Vagina (tissue), 2 donors: ENCODE results near the gene ZFYVE21. TPM values are rescaled to one million over a fixed set of nuclear protein-coding genes. Genes with fewer than 3 reads are reported as not detected.

Experiments
- DNase-seq, 2 donors: peaks; one replicate each; pipeline ENCODE4 v3.0.0-alpha.2; 2017; ENCODE audit errors: extremely low spot score in 2 of 2
- H3K27ac ChIP-seq: fragments of 200-600 bp; sonication (generic); one replicate; pipeline ENCODE4 v1.5.1; 2019
- H3K27me3 ChIP-seq: fragments of 200-600 bp; sonication (generic); one replicate; pipeline ENCODE4 v1.5.1; 2019
- H3K36me3 ChIP-seq, 2 donors: fragments of 200-600 bp; sonication (generic); one replicate each; pipeline ENCODE4 v1.5.1; 2017 to 2019
- H3K4me1 ChIP-seq: fragments of 200-600 bp; sonication (generic); one replicate; pipeline ENCODE4 v1.5.1; 2019
- H3K4me3 ChIP-seq, 2 donors: fragments of 200-600 bp; sonication (generic); 1 replicate in 1 of 2; 2 replicates in 1 of 2; pipeline ENCODE4 v1.5.1; 2016 to 2019
- H3K9me3 ChIP-seq: fragments of 200-600 bp; sonication (generic); one replicate; pipeline ENCODE4 v1.5.1; 2019
- CTCF ChIP-seq, 3 experiments: fragments of 450-650 bp in 2 of 3; fragments of 200-600 bp in 1 of 3; sonication (generic) in 1 of 3; IDR thresholded peaks; one replicate each; pipeline ENCODE4 v1.5.1; 2017 to 2019; ENCODE audit warnings: antibody characterized with exemption in 3 of 3, mild to moderate bottlenecking in 2 of 3, moderate library complexity in 2 of 3
- POLR2A ChIP-seq, 2 donors: fragments of 450-650 bp; IDR thresholded peaks; one replicate each; pipeline ENCODE4 v1.6.1; 2017; ENCODE audit warnings: antibody characterized with exemption in 2 of 2, mild to moderate bottlenecking in 2 of 2, moderate library complexity in 2 of 2
- POLR2AphosphoS5 ChIP-seq, 2 donors: sonication (generic); formaldehyde crosslinking; IDR thresholded peaks; one replicate each; pipeline ENCODE4 v1.9.0; 2017; ENCODE audit warnings: antibody characterized with exemption in 2 of 2, mild to moderate bottlenecking in 2 of 2, low read depth in 1 of 2; ENCODE audit not compliant: insufficient read depth in 1 of 2
- intact Hi-C: fragments of 100-400 bp; cut with DNase I; formaldehyde crosslinking; loops from one replicate; pipeline ENCODE4 v1.15.1; 2023
- total RNA-seq: library from RNA; depleted of rRNA; stranded (reverse); fragments of >200 nt; gene quantifications from one replicate; pipeline ENCODE4 v1.2.3, GENCODE V29; 2016

ZFYVE21 gene
- total RNA-seq = 172 TPM

DNA sequence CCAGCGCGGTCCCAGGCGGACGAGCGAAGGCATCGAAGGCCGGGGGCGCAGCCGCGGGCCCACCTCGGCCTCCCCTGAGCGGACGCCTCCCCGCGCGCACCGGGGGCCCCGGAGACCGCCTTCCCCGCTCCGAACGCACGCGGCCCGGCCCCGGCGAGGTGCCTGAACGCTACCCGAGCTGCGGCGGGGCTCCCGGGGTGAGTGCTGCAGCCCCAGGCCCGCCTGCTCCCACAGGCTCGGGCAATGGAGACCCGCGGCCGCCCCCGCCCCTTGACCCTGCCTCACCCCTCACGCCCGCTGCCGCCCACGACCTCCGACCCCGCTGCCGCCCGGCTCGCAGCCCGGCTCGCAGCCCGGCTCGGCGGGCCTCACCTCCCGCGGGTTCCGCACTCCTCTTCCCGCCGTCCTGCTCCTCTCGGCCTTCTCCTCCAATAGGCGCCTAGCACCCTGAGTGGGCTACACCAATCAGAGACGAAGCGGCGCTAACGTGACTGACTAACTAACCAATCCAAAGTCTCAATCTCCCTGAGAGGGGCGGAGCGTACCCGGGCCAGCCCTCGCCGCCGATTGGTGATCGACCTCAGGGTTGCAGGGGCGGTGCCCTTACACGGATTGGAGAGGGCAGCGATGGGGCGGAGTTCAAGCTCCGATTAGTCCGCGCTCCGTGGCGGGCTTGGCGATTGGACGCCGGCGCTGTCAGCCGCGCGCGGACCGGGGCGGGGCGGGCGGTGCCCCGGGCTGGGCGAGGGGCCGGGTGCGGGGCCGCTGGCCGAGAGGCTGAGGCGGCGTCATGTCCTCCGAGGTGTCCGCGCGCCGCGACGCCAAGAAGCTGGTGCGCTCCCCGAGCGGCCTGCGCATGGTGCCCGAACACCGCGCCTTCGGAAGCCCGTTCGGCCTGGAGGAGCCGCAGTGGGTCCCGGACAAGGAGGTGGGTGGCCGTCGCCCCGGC, at the start of gene ZFYVE21, which contains the start of gene XRCC3:
Gene ZFYVE21 (plus strand): TSS at position 759 of the 949 bp plus-strand sequence. CDS start 32 bp downstream, at position 791.
Gene XRCC3 (minus strand): TSS at position 400 of the 949 bp plus-strand sequence. CDS start 4,364 bp downstream, outside the sequence.
- Histone ChIP-seq H3K9me3 (no peaks in the 10 kb centered on the region), H3K4me1 (peaks cover 82% of the 10 kb centered on the region), H3K4me3 (peak within 1 kb of the TSS; percentile 92 to 94), H3K27ac (peak within 1 kb of the TSS; percentile 85), H3K36me3 (no peaks in the 10 kb centered on the region), H3K27me3 (no peaks in the 10 kb centered on the region)
- peak; percentile 99 to 100 for DNase-seq
- intact Hi-C loops = no loop called here
- TF ChIP-seq CTCF (IDR thresholded peaks at IDR 0.05) (no peak), POLR2AphosphoS5 (IDR thresholded peaks at IDR 0.05; ENCODE audit: insufficient read depth in 1 of 2, low read depth in 1 of 2) (peak; percentile 64 to 87), POLR2A (IDR thresholded peaks at IDR 0.05) (peak in 1 of 2 donors; percentile 85)

- intact Hi-C loops = no loop called here
- H3K36me3 ChIP-seq = peaks cover 0 to 82% of the 10 kb centered on the region in 2 donors
These were observed 47.9 kb upstream of the ZFYVE21 start for GRCh38 chr14:103667671-103668070.

DNA sequence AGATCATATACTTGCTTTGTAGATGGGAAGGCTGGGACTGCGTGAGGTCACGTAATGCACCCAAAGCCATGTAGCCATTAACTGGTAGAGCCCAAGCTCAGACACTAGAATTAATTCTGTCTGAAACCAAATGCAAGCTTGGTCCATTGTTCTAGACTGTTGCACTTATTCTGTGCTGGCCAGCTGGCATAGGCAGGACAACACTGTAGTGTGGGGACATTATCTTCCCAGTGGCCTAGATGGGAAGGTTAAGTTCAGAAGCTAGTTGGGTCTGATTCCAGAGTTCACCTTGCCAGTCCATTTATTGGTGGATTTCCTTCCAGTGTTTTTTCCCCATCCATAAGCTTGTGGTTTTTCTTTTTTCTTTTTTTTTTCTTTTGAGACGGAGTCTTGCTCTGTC, 47.5 kb upstream of the ZFYVE21 start:
- Histone ChIP-seq H3K36me3 (peaks cover 0 to 82% of the 10 kb centered on the region in 2 donors), H3K9me3 (no peaks in the 10 kb centered on the region)

More at GRCh38 chr14:103667671-103668070, 47.9 kb upstream of the ZFYVE21 start:
- Histone ChIP-seq H3K4me3 (no peak overlapping the region), H3K9me3 (no peaks in the 10 kb centered on the region), H3K27ac (no peak overlapping the region), H3K4me1 (no peaks in the 10 kb centered on the region), H3K27me3 (no peaks in the 10 kb centered on the region)
- no peak for DNase-seq
- no peak for TF ChIP-seq POLR2A (IDR thresholded peaks at IDR 0.05)

GRCh38 chr14:103669370-103669769, 46.2 kb upstream of the ZFYVE21 start:
- H3K36me3 ChIP-seq = peaks cover 0 to 82% of the 10 kb centered on the region in 2 donors
- intact Hi-C loops = no loop called here
- H3K4me3 ChIP-seq = no peak overlapping the region
- H3K27me3 ChIP-seq = no peaks in the 10 kb centered on the region
- no peak overlapping the region for H3K27ac ChIP-seq
- H3K4me1 ChIP-seq = no peaks in the 10 kb centered on the region
- TF ChIP-seq CTCF (IDR thresholded peaks at IDR 0.05) (no peak), POLR2AphosphoS5 (IDR thresholded peaks at IDR 0.05; ENCODE audit: insufficient read depth in 1 of 2, low read depth in 1 of 2) (no peak), POLR2A (IDR thresholded peaks at IDR 0.05) (no peak)
- H3K9me3 ChIP-seq = no peaks in the 10 kb centered on the region
- no peak for DNase-seq

More for the DNA sequence above, 47.5 kb upstream of the ZFYVE21 start:
- H3K4me3 ChIP-seq = no peak overlapping the region
- intact Hi-C loops = no loop called here
- TF ChIP-seq POLR2A (IDR thresholded peaks at IDR 0.05) (no peak), CTCF (IDR thresholded peaks at IDR 0.05) (no peak), POLR2AphosphoS5 (IDR thresholded peaks at IDR 0.05; ENCODE audit: insufficient read depth in 1 of 2, low read depth in 1 of 2) (no peak)
- H3K27ac ChIP-seq = no peak overlapping the region
- no peaks in the 10 kb centered on the region for H3K27me3 ChIP-seq
- H3K4me1 ChIP-seq = no peaks in the 10 kb centered on the region
- DNase-seq = no peak

DNA sequence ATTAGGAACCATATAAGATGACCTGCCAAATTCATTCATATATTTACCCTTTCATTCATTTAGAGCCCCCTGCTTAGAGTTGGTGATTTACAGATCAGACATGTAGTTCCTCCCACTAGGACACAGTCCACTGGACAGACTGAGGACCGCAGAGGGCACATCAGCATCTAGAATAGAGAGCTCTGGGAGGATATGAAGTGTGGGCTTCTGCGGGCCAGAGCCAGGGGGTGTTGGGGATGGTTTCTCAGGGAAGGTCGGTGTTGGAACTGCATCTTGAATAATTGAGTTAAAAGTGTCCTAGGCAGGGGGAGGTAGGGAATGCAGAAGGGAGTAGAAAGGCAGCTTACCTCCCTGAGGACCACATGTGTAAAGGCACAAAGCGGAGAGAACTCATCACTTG, 43.7 kb upstream of the ZFYVE21 start:
- H3K36me3 ChIP-seq = peaks cover 0 to 93% of the 10 kb centered on the region in 2 donors
- H3K27ac ChIP-seq = no peak overlapping the region
- H3K9me3 ChIP-seq = no peaks in the 10 kb centered on the region
- H3K27me3 ChIP-seq = no peaks in the 10 kb centered on the region
- intact Hi-C loops = no loop called here
- H3K4me1 ChIP-seq = no peaks in the 10 kb centered on the region
- TF ChIP-seq CTCF (IDR thresholded peaks at IDR 0.05) (no peak), POLR2A (IDR thresholded peaks at IDR 0.05) (no peak), POLR2AphosphoS5 (IDR thresholded peaks at IDR 0.05; ENCODE audit: insufficient read depth in 1 of 2, low read depth in 1 of 2) (no peak)
- no peak overlapping the region for H3K4me3 ChIP-seq
- DNase-seq = no peak
